C4-2B (cell line): Measurements from ENCODE around the gene EZR.

Experiments used
- H3K27ac ChIP-seq: fragments of 450-650 bp; 2 replicates; pipeline ENCODE4 v1.5.1; 2017
- CTCF ChIP-seq: fragments of 450-650 bp; conservative IDR thresholded peaks from 2 replicates; pipeline ENCODE4 v1.5.1; 2017; ENCODE audit warnings: mild to moderate bottlenecking
- ZFX ChIP-seq: fragments of 450-650 bp; IDR thresholded peaks from 2 replicates; pipeline ENCODE4 v1.6.1; 2017

Gene EZR

DNA sequence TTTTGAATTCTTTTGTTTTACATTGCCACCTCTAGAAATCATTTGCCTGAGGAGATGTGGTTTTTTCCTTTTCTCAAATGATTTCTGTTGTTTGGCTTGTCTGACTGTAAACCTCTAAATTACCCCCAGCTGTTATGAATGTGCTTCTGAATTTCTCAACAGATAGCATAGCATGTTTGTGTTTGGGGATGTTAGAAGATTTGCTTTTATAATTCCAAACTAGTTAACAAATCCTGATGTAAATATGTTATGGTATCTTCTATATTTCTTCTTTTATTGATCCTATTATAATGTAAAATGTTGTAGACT is 31.6 kb upstream of the EZR start:
- H3K27ac ChIP-seq, result no peak overlapping the region
- TF ChIP-seq CTCF, result no peak
- TF ChIP-seq ZFX, result no peak

DNA sequence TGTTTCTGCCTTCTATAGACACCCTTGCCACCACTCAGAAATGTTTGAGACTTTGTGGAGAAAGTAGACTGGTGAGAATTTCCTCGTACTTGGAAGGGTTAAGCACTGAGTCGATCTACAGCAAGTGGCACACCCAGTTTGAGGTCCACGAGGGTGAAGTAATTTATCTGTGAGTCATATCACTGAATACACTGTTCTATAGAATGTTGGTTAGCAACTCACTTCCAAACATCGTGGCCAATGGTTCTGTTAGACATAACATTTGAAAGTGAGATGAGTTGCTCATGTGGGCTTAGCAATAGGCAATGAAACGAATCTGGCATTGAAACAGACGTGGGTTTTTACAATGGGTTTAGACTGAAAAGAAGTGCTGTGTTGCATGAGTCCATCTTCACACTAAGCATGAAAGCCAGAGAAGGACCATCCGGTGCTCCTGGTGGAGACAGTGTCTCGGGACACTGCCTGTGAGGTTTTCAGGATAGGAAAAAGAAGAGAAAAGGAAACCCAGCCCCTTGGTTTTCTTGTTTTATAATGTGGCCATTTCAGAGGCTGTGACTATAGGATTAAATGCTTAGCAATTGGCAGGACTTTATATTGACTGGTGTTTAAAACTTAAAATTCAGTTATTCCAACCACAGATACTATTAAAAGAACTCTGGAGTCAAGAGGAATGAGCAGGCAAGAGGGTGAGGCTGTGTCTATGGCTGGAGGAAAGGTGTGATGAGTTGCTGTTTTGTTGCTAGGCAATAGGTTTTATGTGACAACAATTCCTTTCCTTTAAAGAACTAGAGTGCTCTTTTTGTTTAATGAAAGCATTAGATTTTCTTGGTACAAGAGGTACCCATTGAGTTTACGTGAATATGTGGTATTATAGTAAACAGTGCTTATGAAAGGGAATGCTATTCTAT is 31.0 kb upstream of the EZR start:
- TF ChIP-seq CTCF (no peak), ZFX (no peak)
- no peak overlapping the region for H3K27ac ChIP-seq

DNA sequence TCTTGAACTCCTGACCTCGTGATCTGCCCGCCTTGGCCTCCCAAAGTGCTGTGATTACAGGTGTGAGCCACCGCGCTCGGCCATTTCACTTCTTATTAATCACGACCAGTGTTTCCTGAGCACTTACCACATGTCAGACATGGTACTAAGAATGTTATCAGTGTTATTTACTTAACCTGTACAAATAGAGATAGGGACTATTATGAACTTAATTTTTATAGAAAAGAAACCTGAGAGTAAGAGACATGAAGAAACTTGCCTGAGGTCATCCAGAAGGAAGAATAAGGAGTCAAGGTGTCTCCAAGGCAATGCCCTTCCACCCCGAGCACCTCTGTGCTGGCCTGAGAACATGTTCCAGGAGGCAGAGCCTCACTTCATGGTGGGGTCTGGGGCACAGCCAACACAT is 29.3 kb upstream of the EZR start:
- TF ChIP-seq CTCF, result no peak
- TF ChIP-seq ZFX, result no peak
- 0 out of 2 replicates have a peak overlapping the region, but pooled peaks have one; percentile 19 for H3K27ac ChIP-seq

DNA sequence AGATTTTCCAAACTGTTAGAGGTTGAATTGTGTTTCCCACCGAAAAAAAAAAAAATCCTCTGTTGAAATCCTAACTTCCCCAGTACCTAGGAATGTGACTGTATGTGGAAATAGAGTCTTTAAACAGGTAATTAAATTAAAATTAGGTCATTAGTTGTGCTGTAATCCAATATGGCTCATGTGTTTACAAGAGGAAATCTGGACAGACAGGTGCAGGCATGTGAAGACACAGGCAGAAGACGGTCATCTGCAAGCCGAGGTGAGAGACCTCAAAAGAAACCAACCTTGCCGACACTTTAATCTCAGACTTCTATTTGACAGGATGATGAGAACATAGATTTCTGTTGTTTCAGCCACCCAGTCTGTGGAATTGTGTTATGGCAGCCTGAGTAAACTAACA is 28.6 kb upstream of the EZR start:
- TF ChIP-seq ZFX (no peak), CTCF (no peak)
- no peak overlapping the region for H3K27ac ChIP-seq

DNA sequence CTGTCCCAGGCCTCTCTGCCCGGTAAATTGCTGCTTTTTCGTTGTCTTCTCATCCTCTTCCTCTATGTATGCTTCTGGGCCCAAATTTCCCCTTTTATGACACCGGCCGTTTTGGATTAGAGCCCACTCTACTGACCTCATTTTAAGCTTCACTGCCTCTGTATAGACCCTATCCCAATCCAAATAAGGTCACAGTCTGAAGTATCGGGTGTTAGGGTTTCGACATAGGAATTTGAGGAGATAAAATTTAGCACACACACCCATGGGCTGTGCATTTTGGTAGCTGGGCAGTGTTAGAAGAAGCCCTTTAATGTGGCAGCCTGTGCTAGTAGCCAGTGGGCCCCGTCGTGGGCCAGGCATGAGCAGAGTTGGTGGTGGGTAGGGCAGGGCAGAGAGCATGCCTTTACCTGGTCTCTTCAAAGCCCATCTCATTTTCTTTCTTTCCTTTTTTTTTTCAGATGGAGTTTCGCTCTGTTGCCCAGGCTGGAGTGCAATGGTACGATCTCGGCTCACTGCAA is 27.9 kb upstream of the EZR start:
- TF ChIP-seq CTCF, result no peak
- H3K27ac ChIP-seq, result no peak overlapping the region

GRCh38 chr6:158843751-158844683 is 24.8 kb upstream of the EZR start:
- TF ChIP-seq ZFX (no peak), CTCF (no peak)
- H3K27ac ChIP-seq, result no peak overlapping the region

GRCh38 chr6:158841358-158841757 is 22.2 kb upstream of the EZR start:
- no peak for TF ChIP-seq ZFX
- H3K27ac ChIP-seq, result no peak overlapping the region
